Upper lobe of left lung (tissue), 6 donors: ENCODE results near the gene NBEAL1. TPM values are rescaled to one million over a fixed set of nuclear protein-coding genes. Genes with fewer than 3 reads are reported as not detected.
"Not testable (repeated sequence)": the region's sequence is repeated elsewhere in the genome, so short reads cannot be mapped to it uniquely, and the experiment has no call there.

Source experiments
- ATAC-seq, 2 donors: fragments of 200-7000 bp; cut with Tn5 transposase; one replicate each; pipeline ENCODE4 v1.9.1; 2022; ENCODE audit warnings: mild to moderate bottlenecking in 2 of 2, moderate library complexity in 2 of 2; ENCODE audit not compliant: low FRiP score in 2 of 2
- DNase-seq, 2 donors: peaks; one replicate each; pipeline ENCODE4 v3.0.0-alpha.2; 2019 to 2020
- H3K27ac ChIP-seq, 4 donors: fragments of 200-600 bp; sonication (generic); one replicate each; pipeline ENCODE4 v1.5.1; 2016 to 2019
- H3K27me3 ChIP-seq, 4 donors: fragments of 200-600 bp; sonication (generic); one replicate each; pipeline ENCODE4 v1.5.1; 2017 to 2019
- H3K36me3 ChIP-seq, 4 donors: fragments of 200-600 bp; sonication (generic); one replicate each; pipeline ENCODE4 v1.5.1; 2016 to 2019
- H3K4me1 ChIP-seq, 4 donors: fragments of 200-600 bp; sonication (generic); one replicate each; pipeline ENCODE4 v1.5.1; 2018 to 2019
- H3K4me3 ChIP-seq, 4 donors: fragments of 200-600 bp; sonication (generic); one replicate each; pipeline ENCODE4 v1.5.1; 2017 to 2019; ENCODE audit warnings: mild to moderate bottlenecking in 2 of 4, moderate library complexity in 1 of 4
- H3K9me3 ChIP-seq, 4 donors: fragments of 200-600 bp; sonication (generic); one replicate each; pipeline ENCODE4 v1.5.1; 2018 to 2019
- EP300 ChIP-seq, 4 donors: sonication (generic); formaldehyde crosslinking; IDR thresholded peaks; one replicate each; pipeline ENCODE4 v1.5.1; 2017; ENCODE audit warnings: antibody characterized with exemption in 4 of 4, control low read depth in 2 of 4
- POLR2A ChIP-seq, 4 donors: fragments of 450-650 bp; IDR thresholded peaks; one replicate each; pipeline ENCODE4 v1.5.1; 2016 to 2017; ENCODE audit warnings: antibody characterized with exemption in 4 of 4, mild to moderate bottlenecking in 2 of 4
- POLR2AphosphoS5 ChIP-seq, 2 donors: sonication (generic); formaldehyde crosslinking; IDR thresholded peaks; one replicate each; pipeline ENCODE4 v1.5.1; 2017; ENCODE audit warnings: antibody characterized with exemption in 2 of 2
- WGBS, 2 donors: methylation state at CpG; one replicate each; pipeline ENCODE4 v1.1.5; 2017 to 2018; 5-methylcytosine and 5-hydroxymethylcytosine counted together
- total RNA-seq, 6 donors: library from RNA; depleted of rRNA in 4 of 6; stranded (reverse); fragments of >200 nt in 4 of 6; gene quantifications; one replicate each; pipeline versions ENCODE4 v1.1.0 to v1.2.1, GENCODE V29; 2016 to 2021
- TF ChIP-seq, protein P1 (sequence below), 6 experiments: fragments of 450-650 bp in 4 of 6; fragments of 200-600 bp in 2 of 6; sonication (generic) in 2 of 6; IDR thresholded peaks; one replicate each; pipeline ENCODE4 v1.5.1; 2016 to 2019; ENCODE audit warnings: antibody characterized with exemption in 6 of 6
- donor health status: DM: no; HTN: no; CAD: no; lungs with moderate emphysema.
- donor health status: DM: no; HTN: yes; CAD: no; lungs with severe emphysema.

Gene NBEAL1
- total RNA-seq, 6 donors from 2014 or later, result 37.0 to 92.2 (median 64.9) TPM

DNA sequence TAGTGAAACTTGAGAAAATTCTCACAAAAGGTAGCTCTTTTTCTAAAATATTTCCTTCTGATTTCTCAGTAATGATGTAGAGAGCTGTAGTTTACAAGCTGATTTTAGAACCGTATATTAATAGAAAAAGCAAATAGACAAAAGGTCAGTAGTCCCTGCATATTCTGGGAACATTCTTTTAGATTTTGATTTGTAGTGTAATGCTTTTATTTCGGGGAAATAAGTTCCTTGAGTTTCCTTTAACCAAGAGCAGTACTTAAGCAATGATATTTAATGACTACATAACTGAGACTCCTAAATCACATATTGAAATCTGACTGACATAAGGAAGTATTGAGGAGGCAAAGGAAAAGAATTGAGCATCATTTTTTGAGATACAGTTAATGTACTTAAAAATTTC, 22.4 kb downstream of the NBEAL1 start:
- H3K27ac ChIP-seq, result peak overlapping the region in 2 of 4 donors; percentile 49 to 54
- H3K9me3 ChIP-seq, result no peaks in the 10 kb centered on the region
- no peak overlapping the region for H3K4me3 ChIP-seq
- ATAC-seq (no peak), DNase-seq (no peak)
- TF ChIP-seq, protein P1, sequence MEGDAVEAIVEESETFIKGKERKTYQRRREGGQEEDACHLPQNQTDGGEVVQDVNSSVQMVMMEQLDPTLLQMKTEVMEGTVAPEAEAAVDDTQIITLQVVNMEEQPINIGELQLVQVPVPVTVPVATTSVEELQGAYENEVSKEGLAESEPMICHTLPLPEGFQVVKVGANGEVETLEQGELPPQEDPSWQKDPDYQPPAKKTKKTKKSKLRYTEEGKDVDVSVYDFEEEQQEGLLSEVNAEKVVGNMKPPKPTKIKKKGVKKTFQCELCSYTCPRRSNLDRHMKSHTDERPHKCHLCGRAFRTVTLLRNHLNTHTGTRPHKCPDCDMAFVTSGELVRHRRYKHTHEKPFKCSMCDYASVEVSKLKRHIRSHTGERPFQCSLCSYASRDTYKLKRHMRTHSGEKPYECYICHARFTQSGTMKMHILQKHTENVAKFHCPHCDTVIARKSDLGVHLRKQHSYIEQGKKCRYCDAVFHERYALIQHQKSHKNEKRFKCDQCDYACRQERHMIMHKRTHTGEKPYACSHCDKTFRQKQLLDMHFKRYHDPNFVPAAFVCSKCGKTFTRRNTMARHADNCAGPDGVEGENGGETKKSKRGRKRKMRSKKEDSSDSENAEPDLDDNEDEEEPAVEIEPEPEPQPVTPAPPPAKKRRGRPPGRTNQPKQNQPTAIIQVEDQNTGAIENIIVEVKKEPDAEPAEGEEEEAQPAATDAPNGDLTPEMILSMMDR (IDR thresholded peaks at IDR 0.05), result no peak
- TF ChIP-seq EP300 (IDR thresholded peaks at IDR 0.05) (peak in 1 of 4 donors; percentile 22), POLR2AphosphoS5 (IDR thresholded peaks at IDR 0.05) (no peak)
- WGBS, 2 donors, result 49 to 67% methylated on average over 2 of the region's 2 CpGs
- H3K27me3 ChIP-seq, result no peaks in the 10 kb centered on the region
- peaks cover 4 to 15% (median 8%) of the 10 kb centered on the region in 4 donors for H3K4me1 ChIP-seq
- H3K36me3 ChIP-seq, result peaks cover 0 to 5% (median 3%) of the 10 kb centered on the region in 4 donors

DNA sequence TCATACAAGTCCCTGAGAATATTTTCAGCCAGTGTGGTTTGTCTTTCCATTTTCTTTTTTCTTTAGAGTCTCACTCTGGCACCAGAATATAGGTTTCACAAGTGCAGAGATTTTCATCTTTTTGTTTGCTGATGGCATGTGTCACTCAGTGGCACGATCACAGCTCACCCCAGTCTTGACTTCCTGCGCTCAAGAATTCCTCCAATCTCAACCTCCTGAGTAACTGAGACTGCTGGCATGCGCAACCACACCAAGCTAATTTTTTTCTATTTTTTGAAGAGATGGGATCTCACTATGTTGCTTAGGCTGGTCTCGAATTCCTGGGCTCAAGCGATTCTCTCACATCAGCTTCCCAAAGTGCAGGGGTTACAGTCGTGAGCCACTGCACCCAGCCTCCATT, 23.9 kb downstream of the NBEAL1 start:
- Histone ChIP-seq H3K27me3 (no peaks in the 10 kb centered on the region), H3K4me3 (no peak overlapping the region), H3K9me3 (no peaks in the 10 kb centered on the region), H3K27ac (no peak overlapping the region), H3K36me3 (peaks cover 0 to 19% (median 9%) of the 10 kb centered on the region in 4 donors), H3K4me1 (peaks cover 4 to 15% (median 8%) of the 10 kb centered on the region in 4 donors)
- no peak for ATAC-seq
- DNase-seq, result no peak
- 90 to 96% methylated on average over 6 of the region's 6 CpGs for WGBS, 2 donors
- TF ChIP-seq, protein P1 (IDR thresholded peaks at IDR 0.05), result no peak
- TF ChIP-seq POLR2AphosphoS5 (IDR thresholded peaks at IDR 0.05), result no peak
- no peak for TF ChIP-seq POLR2A (IDR thresholded peaks at IDR 0.05)
- TF ChIP-seq EP300 (IDR thresholded peaks at IDR 0.05), result no peak

DNA sequence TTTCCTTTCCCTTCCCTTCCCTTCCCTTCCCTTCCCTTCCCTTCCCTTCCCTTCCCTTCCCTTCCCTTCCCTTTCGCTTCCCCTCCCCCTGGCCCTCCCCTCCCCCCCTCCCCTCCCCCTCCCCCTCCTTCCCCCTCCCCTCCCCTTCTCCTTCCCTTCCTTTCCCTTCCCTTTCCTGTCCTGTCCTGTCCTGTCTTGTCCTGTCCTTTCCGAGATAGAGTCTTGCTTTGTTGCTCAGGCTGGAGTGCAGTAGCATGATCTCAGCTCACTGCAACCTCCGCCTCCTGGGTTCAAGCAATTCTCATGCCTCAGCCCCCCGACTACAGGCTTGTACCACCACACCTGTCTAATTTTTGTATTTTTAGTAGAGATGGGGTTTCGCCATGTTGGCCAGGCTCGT, 24.5 kb downstream of the NBEAL1 start:
- H3K4me3 ChIP-seq, DNase-seq, H3K9me3 ChIP-seq, ATAC-seq, H3K27me3 ChIP-seq: not testable (repeated sequence)
- 91 to 100% methylated on average over 5 of the region's 6 CpGs for WGBS, 2 donors
- Histone ChIP-seq H3K27ac (peak overlapping the region in 1 of 4 donors; percentile 13), H3K36me3 (peaks cover 0 to 19% (median 9%) of the 10 kb centered on the region in 4 donors), H3K4me1 (peaks cover 4 to 15% (median 8%) of the 10 kb centered on the region in 4 donors)

DNA sequence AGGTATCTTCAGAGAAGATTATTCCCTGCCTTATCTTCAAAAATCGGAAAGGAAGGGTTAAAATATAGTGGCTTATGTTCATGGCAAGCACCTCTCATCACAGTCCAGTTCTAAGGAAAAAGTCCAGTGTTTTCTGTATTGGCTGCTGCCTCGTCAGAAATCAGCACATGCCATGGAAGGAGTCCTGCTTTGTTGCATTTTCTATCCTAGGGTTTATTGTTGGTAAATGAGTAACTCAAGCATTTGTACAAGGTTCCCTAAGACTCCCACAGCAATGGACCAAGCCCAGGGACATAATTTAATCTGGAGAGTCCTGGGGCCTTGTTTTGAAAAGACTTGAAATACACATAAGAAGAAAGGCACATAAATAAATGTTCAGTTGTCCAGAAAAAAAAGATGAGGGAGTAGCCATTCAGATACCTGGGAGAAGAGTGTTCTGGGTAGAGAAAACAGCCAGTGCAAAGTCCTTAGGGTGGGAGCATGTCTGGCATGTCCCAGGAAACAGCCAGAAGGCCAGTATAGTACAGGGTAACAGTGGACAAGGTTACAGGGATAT, 26.4 kb downstream of the NBEAL1 start:
- no peak for DNase-seq
- 87% methylated on average over 2 of the region's 2 CpGs for WGBS, 2 donors
- TF ChIP-seq POLR2AphosphoS5 (IDR thresholded peaks at IDR 0.05) (no peak), EP300 (IDR thresholded peaks at IDR 0.05) (no peak), POLR2A (IDR thresholded peaks at IDR 0.05) (no peak)
- TF ChIP-seq, protein P1 (IDR thresholded peaks at IDR 0.05), result no peak
- no peaks in the 10 kb centered on the region for H3K9me3 ChIP-seq
- H3K36me3 ChIP-seq, result peaks cover 0 to 19% (median 9%) of the 10 kb centered on the region in 4 donors
- no peaks in the 10 kb centered on the region for H3K27me3 ChIP-seq
- H3K4me3 ChIP-seq, result no peak overlapping the region
- ATAC-seq, result no peak
- no peak overlapping the region for H3K27ac ChIP-seq
- H3K4me1 ChIP-seq, result peaks cover 4 to 15% (median 8%) of the 10 kb centered on the region in 4 donors

DNA sequence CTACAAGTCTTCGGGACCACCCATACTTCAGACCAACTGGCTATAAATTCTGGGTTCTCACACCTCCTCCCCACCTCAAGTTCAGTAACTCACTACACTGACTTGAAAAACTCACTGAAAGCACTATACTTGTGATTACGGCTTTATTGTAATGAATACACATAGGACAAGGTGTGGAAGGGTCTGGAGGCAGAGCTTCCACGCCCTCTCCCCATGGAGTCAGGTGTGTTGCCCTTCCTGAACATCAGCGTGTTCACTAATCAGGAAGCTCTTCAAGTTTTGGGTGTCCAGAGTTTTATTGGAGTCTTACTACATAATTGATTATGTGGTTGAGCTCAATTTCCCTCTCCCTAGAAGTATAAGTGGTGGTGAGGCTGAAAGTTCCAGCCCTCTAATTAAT, 27.5 kb downstream of the NBEAL1 start:
- 86 to 94% methylated on average over 4 of the region's 4 CpGs for WGBS, 2 donors
- TF ChIP-seq EP300 (IDR thresholded peaks at IDR 0.05) (no peak), POLR2A (IDR thresholded peaks at IDR 0.05) (no peak), POLR2AphosphoS5 (IDR thresholded peaks at IDR 0.05) (no peak)
- TF ChIP-seq, protein P1 (IDR thresholded peaks at IDR 0.05), result no peak

More for the DNA sequence above, 27.5 kb downstream of the NBEAL1 start:
- Histone ChIP-seq H3K27me3 (no peaks in the 10 kb centered on the region), H3K4me3 (no peak overlapping the region), H3K9me3 (no peaks in the 10 kb centered on the region), H3K4me1 (peaks cover 0 to 9% (median 3%) of the 10 kb centered on the region in 4 donors), H3K27ac (no peak overlapping the region), H3K36me3 (peaks cover 0 to 26% (median 13%) of the 10 kb centered on the region in 4 donors)
- ATAC-seq, result no peak
- no peak for DNase-seq
